ENCODE measurements around the gene SYNE4.

SYNE4 gene

GRCh38 chr19:36027696-36028095, 19.1 kb upstream of the SYNE4 start:
- in situ Hi-C loops (cut with MboI; ENCODE audit: low pct_unique_long_range_greater_than_20kb, low sequenced_read_pairs): no loop called here
- no peak for DNase-seq

- no peak for DNase-seq
- in situ Hi-C loops (cut with MboI; ENCODE audit: low pct_unique_long_range_greater_than_20kb, low sequenced_read_pairs): no loop called here
These were observed 17.7 kb upstream of the SYNE4 start for GRCh38 chr19:36026091-36026876.

DNA sequence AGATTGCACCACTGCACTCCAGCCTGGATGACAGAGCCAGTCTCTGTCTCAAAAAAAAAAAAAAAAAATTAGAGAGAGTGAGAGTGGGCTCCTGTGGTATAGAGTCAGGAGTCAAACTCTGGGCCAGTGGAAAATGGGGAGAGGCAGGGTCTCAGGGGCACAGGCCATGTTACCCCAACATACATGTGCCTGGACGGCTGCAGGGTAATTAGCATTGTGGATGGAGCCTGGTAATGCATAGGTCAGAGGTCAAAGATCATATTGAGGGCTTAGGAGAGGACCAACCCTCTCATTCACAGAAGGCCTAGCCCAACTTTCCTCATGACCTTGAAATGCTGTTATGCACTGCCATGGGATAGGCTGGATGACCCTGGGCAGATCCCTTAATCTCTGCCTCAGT, 16.9 kb upstream of the SYNE4 start:
- no peak for DNase-seq
- in situ Hi-C loops (cut with MboI; ENCODE audit: low pct_unique_long_range_greater_than_20kb, low sequenced_read_pairs): no loop called here

GRCh38 chr19:36023432-36023831, 14.8 kb upstream of the SYNE4 start:
- in situ Hi-C loops (cut with MboI; ENCODE audit: low pct_unique_long_range_greater_than_20kb, low sequenced_read_pairs): no loop called here
- DNase-seq: no peak

DNA sequence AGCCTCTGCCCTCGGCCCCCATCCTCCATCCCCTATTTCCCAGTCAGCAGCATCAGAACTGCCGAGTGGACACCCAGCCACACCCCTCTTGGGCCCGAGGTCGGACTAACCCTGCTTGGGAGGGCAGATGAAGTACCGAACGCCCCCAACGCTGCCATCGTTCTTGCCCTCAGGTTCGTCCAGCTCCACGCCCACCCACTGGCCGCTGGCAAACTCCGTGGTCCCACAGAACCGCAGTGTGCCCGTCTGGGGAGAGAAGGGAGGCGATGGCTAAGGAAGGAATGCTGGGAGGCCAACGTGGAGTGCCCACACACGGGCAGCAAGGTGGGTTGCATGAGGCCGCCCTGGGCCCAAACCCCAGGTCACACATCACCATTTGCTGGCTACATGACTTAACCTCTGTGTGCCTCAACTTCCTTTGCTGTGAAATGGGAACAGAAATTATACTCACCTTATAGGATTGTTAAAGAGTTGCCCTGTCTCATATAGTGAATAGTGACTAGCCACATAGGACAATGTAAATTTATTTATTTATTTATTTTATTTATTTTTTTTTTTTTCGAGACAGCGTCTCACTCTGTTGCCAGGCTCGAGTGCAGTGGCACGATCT, 10.6 kb upstream of the SYNE4 start:
- DNase-seq: no peak

GRCh38 chr19:36014012-36014924, 5.7 kb upstream of the SYNE4 start, which contains the start of gene ALKBH6:
Gene ALKBH6 (minus strand): TSS chr19:36014213. CDS start chr19:36013397, 816 bp downstream.
- peak; percentile 99 for DNase-seq
- in situ Hi-C loops (cut with MboI; ENCODE audit: low pct_unique_long_range_greater_than_20kb, low sequenced_read_pairs): no loop called here

More for the DNA sequence above, 10.6 kb upstream of the SYNE4 start:
- in situ Hi-C loops (cut with MboI; ENCODE audit: low pct_unique_long_range_greater_than_20kb, low sequenced_read_pairs): no loop called here

GRCh38 chr19:36013280-36014011, 4.8 kb upstream of the SYNE4 start:
- in situ Hi-C loops (cut with MboI; ENCODE audit: low pct_unique_long_range_greater_than_20kb, low sequenced_read_pairs): no loop called here
- DNase-seq: no peak

DNA sequence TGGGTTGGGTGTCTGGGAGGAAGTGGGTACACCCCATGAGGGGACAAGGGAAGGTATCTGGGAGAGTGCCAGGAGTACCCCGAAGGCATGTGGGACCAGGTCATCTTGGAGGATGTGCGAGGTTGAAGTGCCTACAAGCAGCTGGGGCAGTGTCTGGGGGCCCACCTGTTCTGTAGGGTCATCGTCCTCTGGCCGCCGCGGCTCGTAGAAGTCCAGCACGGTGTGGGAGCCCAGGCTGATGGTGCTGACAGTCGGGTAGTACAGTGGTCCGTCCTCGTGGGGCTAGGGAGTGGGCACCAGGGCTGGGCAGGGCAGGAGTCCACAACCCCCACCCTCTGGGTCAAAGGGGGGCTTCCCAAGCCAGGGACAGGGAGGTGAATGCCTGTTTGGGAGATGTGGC, 1.8 kb upstream of the SYNE4 start:
- DNase-seq: no peak
- in situ Hi-C loops (cut with MboI; ENCODE audit: low pct_unique_long_range_greater_than_20kb, low sequenced_read_pairs): no loop called here

GRCh38 chr19:36009633-36010379, 1.2 kb upstream of the SYNE4 start:
- in situ Hi-C loops (cut with MboI; ENCODE audit: low pct_unique_long_range_greater_than_20kb, low sequenced_read_pairs): no loop called here
- no peak for DNase-seq

DNA sequence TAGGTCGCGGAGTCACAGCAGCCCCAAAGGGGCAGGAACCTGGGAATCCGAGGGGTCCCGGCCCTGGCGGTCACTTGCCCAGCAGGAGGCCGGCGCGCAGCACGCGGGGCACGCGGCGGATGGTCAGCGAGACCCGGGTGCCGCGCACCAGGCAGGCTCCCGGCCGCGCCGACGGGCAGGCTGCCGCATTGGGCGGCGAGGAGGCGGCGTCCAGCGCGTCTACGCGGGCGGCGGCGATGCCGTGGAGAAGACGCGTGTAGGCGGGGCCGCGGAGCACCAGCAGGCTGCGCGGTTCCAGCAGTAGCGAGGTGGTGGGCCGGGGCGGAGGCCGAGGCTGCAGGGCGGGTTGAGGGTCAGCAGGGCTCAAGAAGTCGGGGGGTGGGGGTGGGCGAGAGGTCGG, 607 bp upstream of the SYNE4 start:
- in situ Hi-C loops (cut with MboI; ENCODE audit: low pct_unique_long_range_greater_than_20kb, low sequenced_read_pairs): no loop called here

DNA sequence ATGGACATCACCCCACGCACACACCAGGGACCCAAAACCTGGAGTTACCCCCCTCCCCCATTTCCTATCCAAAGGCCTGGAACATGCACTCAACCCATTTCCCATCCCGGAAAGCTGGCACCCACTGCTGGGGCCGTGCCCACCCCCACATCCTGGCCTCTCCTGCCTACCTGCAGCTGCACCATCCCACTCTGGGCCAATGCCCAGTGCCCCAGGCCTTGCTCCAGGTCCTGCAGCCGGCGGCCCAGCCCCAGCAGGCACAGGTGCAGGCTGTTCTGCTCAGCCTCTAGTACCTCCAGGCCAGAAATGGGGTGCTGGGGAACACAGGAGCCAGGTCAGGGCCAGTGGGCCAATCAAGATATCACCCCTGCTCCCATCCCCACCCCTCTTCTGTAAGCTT, 1.7 kb downstream of the SYNE4 start:
- in situ Hi-C loops (cut with MboI; ENCODE audit: low pct_unique_long_range_greater_than_20kb, low sequenced_read_pairs): no loop called here
- DNase-seq: no peak

More for the DNA sequence above, 607 bp upstream of the SYNE4 start:
- no peak for DNase-seq

- no peak for DNase-seq
- in situ Hi-C loops (cut with MboI; ENCODE audit: low pct_unique_long_range_greater_than_20kb, low sequenced_read_pairs): no loop called here
These were observed 5.3 kb downstream of the SYNE4 start for GRCh38 chr19:36003284-36003683.

DNA sequence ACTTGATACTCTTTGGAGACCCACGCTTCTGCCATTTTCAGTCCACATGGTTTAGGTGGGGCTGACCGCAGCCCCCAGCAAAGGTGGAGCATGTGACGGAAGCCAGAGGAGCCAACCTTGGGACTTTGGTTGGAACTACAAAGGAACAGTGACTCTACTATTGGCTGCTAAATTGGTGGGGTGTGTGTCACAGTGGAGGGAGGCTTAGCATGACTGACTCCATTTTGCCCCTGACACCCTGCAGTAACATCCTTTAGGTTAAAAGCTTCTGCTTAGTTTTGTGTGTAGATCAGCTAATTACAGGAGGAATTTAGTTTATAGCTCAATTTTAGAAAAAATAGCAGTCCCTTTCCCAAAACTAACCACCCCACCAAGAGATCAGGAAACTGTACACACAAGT, 7.0 kb downstream of the SYNE4 start:
- in situ Hi-C loops (cut with MboI; ENCODE audit: low pct_unique_long_range_greater_than_20kb, low sequenced_read_pairs): no loop called here
- DNase-seq: no peak

DNA sequence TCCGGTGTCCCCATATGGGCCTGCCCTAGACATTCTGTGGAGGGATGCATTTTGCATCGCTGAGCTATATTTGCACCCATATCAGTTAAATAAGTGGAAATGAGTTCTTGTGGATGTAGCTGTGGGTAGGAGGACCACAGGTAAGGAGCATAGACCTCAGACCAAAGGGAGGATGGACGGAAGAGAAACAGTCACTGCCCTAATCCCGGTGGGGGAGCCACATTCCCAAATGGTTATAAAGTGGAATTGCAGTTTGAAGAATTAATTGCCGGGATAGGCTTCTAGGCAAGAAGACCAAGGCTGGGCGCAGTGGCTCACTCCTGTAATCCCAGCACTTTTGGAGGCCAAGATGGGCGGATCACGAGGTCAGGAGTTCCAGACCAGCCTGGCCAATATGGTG, 11.8 kb downstream of the SYNE4 start:
- in situ Hi-C loops (cut with MboI; ENCODE audit: low pct_unique_long_range_greater_than_20kb, low sequenced_read_pairs): no loop called here
- DNase-seq: no peak

GRCh38 chr19:35995048-35995993, 13.3 kb downstream of the SYNE4 start, which contains the start of gene SDHAF1:
Gene SDHAF1 (plus strand): TSS chr19:35995188. CDS start chr19:35995275, 87 bp downstream.
- peak; percentile 94 for DNase-seq
- in situ Hi-C loops (cut with MboI; ENCODE audit: low pct_unique_long_range_greater_than_20kb, low sequenced_read_pairs): no loop called here

- in situ Hi-C loops (cut with MboI; ENCODE audit: low pct_unique_long_range_greater_than_20kb, low sequenced_read_pairs): no loop called here
- DNase-seq: no peak
These were observed 14.6 kb downstream of the SYNE4 start for GRCh38 chr19:35993923-35994598.
